ENCODE results near the gene AFP.

The AFP gene

DNA sequence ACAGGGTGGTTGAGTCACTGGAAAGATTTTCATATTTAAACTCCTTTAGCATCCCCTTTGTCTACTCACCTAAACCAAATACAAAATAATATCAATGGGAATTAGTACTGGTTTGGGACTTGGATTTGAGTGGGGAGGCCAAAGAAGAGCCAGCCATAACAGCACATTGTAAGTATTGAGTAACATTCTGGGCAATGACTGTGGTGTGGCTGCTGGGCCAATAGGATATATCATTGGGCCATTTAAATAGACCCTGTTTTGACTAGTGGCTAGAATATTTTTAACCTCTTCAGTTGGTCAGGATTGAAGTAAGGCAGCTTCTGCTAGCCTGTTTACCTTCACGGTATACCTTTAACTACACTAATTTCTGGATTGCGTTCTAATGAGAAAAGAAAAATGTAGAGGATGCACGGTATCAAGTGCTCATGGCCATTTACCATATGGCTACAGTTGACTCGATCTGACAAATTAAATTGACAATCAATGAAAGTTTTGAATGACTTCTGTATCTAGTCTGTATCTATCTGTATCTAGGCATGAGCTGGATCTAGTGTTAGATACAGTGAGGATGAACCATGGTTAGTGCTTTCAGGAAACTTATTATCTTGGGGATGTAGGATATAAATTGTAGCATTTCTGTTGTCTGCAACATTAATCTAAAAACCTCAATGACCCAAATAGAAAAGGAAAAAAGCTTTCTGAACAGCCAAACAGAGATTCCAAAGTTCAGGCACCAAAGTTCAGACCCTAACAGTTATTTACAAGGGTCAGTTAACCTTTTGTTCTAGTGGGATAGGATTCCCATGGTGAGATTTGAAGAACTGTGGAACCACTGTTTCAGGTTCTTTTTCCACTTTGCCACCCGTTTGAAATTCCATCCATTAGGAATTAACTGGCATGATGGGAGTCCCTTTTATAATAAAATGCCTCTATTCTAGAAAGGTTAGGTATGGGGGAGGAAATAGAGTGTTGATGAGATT is 38.7 kb upstream of the AFP start:
- DNase-seq (ENCODE audit: low read depth): no peak
- H3K4me3 ChIP-seq (ENCODE audit: low read length): no peak overlapping the region
- TF ChIP-seq, protein P1, sequence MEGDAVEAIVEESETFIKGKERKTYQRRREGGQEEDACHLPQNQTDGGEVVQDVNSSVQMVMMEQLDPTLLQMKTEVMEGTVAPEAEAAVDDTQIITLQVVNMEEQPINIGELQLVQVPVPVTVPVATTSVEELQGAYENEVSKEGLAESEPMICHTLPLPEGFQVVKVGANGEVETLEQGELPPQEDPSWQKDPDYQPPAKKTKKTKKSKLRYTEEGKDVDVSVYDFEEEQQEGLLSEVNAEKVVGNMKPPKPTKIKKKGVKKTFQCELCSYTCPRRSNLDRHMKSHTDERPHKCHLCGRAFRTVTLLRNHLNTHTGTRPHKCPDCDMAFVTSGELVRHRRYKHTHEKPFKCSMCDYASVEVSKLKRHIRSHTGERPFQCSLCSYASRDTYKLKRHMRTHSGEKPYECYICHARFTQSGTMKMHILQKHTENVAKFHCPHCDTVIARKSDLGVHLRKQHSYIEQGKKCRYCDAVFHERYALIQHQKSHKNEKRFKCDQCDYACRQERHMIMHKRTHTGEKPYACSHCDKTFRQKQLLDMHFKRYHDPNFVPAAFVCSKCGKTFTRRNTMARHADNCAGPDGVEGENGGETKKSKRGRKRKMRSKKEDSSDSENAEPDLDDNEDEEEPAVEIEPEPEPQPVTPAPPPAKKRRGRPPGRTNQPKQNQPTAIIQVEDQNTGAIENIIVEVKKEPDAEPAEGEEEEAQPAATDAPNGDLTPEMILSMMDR (conservative IDR thresholded peaks at IDR 0.05; ENCODE audit: low read length): no peak

DNA sequence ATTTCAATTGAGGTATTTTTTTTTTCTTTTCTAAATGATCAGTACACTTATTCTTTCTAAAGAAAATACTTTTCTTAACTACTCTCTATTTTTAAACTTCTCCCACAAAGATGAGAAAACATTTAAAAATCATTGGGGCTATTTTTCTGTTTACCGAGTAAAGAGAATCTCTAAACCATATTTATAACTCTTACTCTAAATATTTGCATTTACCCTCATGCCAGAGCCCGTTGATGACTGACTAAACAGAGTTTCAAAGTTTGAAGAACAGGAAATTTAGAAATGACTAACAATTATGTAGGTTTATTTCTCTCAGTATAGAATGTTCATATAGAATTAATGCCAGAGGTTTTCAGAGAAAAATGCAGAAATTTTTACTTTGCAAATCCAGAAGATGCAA is 34.6 kb upstream of the AFP start:
- H3K4me3 ChIP-seq (ENCODE audit: low read length): no peak overlapping the region
- DNase-seq (ENCODE audit: low read depth): no peak
- TF ChIP-seq, protein P1 (conservative IDR thresholded peaks at IDR 0.05; ENCODE audit: low read length): no peak

DNA sequence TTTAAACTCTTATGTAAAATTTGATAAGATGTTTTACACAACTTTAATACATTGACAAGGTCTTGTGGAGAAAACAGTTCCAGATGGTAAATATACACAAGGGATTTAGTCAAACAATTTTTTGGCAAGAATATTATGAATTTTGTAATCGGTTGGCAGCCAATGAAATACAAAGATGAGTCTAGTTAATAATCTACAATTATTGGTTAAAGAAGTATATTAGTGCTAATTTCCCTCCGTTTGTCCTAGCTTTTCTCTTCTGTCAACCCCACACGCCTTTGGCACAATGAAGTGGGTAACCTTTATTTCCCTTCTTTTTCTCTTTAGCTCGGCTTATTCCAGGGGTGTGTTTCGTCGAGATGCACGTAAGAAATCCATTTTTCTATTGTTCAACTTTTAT is 32.0 kb upstream of the AFP start, which contains the start of gene ALB:
Gene ALB, plus strand, starts transcription at position 246 of the 400 bp plus-strand sequence. Its CDS starts 41 bp downstream, at position 287.
- H3K4me3 ChIP-seq (ENCODE audit: low read length): no peak within 1 kb of the TSS

DNA sequence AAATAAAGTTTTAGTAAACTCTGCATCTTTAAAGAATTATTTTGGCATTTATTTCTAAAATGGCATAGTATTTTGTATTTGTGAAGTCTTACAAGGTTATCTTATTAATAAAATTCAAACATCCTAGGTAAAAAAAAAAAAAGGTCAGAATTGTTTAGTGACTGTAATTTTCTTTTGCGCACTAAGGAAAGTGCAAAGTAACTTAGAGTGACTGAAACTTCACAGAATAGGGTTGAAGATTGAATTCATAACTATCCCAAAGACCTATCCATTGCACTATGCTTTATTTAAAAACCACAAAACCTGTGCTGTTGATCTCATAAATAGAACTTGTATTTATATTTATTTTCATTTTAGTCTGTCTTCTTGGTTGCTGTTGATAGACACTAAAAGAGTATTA is 31.6 kb upstream of the AFP start:
- H3K4me3 ChIP-seq (ENCODE audit: low read length): no peak overlapping the region
- no peak for DNase-seq (ENCODE audit: low read depth)
- TF ChIP-seq, protein P1 (conservative IDR thresholded peaks at IDR 0.05; ENCODE audit: low read length): no peak

More for the DNA sequence above, 32.0 kb upstream of the AFP start, which contains the start of gene ALB:
- TF ChIP-seq, protein P1 (conservative IDR thresholded peaks at IDR 0.05; ENCODE audit: low read length): no peak
- DNase-seq (ENCODE audit: low read depth): no peak

DNA sequence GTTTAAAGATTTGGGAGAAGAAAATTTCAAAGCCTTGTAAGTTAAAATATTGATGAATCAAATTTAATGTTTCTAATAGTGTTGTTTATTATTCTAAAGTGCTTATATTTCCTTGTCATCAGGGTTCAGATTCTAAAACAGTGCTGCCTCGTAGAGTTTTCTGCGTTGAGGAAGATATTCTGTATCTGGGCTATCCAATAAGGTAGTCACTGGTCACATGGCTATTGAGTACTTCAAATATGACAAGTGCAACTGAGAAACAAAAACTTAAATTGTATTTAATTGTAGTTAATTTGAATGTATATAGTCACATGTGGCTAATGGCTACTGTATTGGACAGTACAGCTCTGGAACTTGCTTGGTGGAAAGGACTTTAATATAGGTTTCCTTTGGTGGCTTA is 30.9 kb upstream of the AFP start:
- DNase-seq (ENCODE audit: low read depth): no peak
- H3K4me3 ChIP-seq (ENCODE audit: low read length): no peak overlapping the region
- TF ChIP-seq, protein P1 (conservative IDR thresholded peaks at IDR 0.05; ENCODE audit: low read length): no peak

DNA sequence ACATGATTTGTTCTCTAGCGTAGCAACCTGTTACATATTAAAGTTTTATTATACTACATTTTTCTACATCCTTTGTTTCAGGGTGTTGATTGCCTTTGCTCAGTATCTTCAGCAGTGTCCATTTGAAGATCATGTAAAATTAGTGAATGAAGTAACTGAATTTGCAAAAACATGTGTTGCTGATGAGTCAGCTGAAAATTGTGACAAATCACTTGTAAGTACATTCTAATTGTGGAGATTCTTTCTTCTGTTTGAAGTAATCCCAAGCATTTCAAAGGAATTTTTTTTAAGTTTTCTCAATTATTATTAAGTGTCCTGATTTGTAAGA is 29.5 kb upstream of the AFP start:
- TF ChIP-seq, protein P1 (conservative IDR thresholded peaks at IDR 0.05; ENCODE audit: low read length): no peak
- no peak for DNase-seq (ENCODE audit: low read depth)
- H3K4me3 ChIP-seq (ENCODE audit: low read length): no peak overlapping the region

DNA sequence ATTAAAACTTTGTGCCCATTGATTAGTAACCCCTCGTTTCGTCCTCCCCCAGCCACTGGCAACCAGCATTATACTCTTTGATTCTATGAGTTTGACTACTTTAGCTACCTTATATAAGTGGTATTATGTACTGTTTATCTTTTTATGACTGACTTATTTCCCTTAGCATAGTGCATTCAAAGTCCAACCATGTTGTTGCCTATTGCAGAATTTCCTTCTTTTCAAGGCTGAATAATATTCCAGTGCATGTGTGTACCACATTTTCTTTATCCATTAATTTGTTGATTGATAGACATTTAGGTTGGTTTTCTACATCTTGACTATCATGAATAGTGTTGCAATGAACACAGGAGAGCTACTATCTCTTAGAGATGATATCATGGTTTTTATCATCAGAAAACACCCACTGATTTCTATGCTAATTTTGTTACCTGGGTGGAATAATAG is 28.8 kb upstream of the AFP start:
- TF ChIP-seq, protein P1 (conservative IDR thresholded peaks at IDR 0.05; ENCODE audit: low read length): no peak
- DNase-seq (ENCODE audit: low read depth): no peak
- H3K4me3 ChIP-seq (ENCODE audit: low read length): no peak overlapping the region

Measured in AG10803 (cell line).